Testis (tissue), 3 donors: ENCODE results near the gene PTPRK. TPM values are rescaled to one million over a fixed set of nuclear protein-coding genes. Genes with fewer than 3 reads are reported as not detected.

Experiments
- DNase-seq: peaks from one replicate; pipeline ENCODE4 v3.0.0-alpha.2; 2019
- H3K27ac ChIP-seq, 2 donors: fragments of 200-600 bp; sonication (generic); one replicate each; pipeline ENCODE4 v1.5.1; 2019
- H3K27me3 ChIP-seq: fragments of 200-600 bp; sonication (generic); one replicate; pipeline ENCODE4 v1.5.1; 2019
- H3K36me3 ChIP-seq: fragments of 200-600 bp; sonication (generic); one replicate; pipeline ENCODE4 v1.5.1; 2017; ENCODE audit warnings: low read depth; ENCODE audit errors: missing control alignments
- H3K4me1 ChIP-seq: fragments of 200-600 bp; sonication (generic); one replicate; pipeline ENCODE4 v1.5.1; 2019
- H3K4me3 ChIP-seq, 2 donors: fragments of 200-600 bp; sonication (generic); one replicate each; pipeline ENCODE4 v1.5.1; 2017 to 2019
- H3K9me3 ChIP-seq: fragments of 200-600 bp; sonication (generic); one replicate; pipeline ENCODE4 v1.5.1; 2017
- CTCF ChIP-seq, 3 experiments: fragments of 450-650 bp in 2 of 3; fragments of 200-600 bp in 1 of 3; sonication (generic) in 1 of 3; IDR thresholded peaks; one replicate each; pipeline ENCODE4 v1.5.1; 2016 to 2019; ENCODE audit warnings: antibody characterized with exemption in 3 of 3, mild to moderate bottlenecking in 2 of 3, moderate library complexity in 1 of 3
- POLR2A ChIP-seq: fragments of 450-650 bp; IDR thresholded peaks from one replicate; pipeline ENCODE4 v1.6.1; 2017; ENCODE audit warnings: antibody characterized with exemption, mild to moderate bottlenecking, moderate library complexity
- WGBS, 2 donors: methylation state at CpG; one replicate each; pipeline ENCODE4 v1.1.5; 2018; 5-methylcytosine and 5-hydroxymethylcytosine counted together
- intact Hi-C: fragments of 100-400 bp; cut with DNase I; formaldehyde crosslinking; loops from one replicate; pipeline ENCODE4 v1.15.1; 2023; ENCODE audit warnings: low total_unique reads
- polyA plus RNA-seq: library from polyadenylated mRNA; stranded (reverse); fragments of 350-450 nt; fragmentation: Illumina TruSeq; extraction: RNeasy Lipid Tissue Mini Kit (QIAGEN cat#74804); gene quantifications from one replicate; pipeline ENCODE4 v1.2.3, GENCODE V29; 2014; ENCODE audit warnings: low read depth, low replicate concordance; ENCODE audit not compliant: insufficient read depth
- total RNA-seq, 2 donors: library from RNA; depleted of rRNA; stranded (reverse); fragments of >200 nt; gene quantifications; one replicate each; pipeline ENCODE4 v1.2.3, GENCODE V29; 2016

PTPRK gene
- total and polyA plus RNA-seq, 3 donors from 2014 or later: 9.1 to 13.3 (median 12.5) TPM

GRCh38 chr6:127950566-127951145 lies 569.7 kb downstream of the PTPRK start:
- no peaks in the 10 kb centered on the region for H3K36me3 ChIP-seq
- no peaks in the 10 kb centered on the region for H3K4me1 ChIP-seq
- intact Hi-C loops: no loop called here
- no peak overlapping the region for H3K4me3 ChIP-seq
- TF ChIP-seq POLR2A: no peak
- no peak for TF ChIP-seq CTCF (IDR thresholded peaks at IDR 0.05)
- H3K27ac ChIP-seq: no peak overlapping the region
- no peak for DNase-seq
- no peaks in the 10 kb centered on the region for H3K9me3 ChIP-seq
- H3K27me3 ChIP-seq: no peaks in the 10 kb centered on the region
- 93% methylated on average over 6 to 8 of the region's 8 CpGs for WGBS, 2 donors

- intact Hi-C loops: no loop called here
Measured at GRCh38 chr6:127949251-127949650, 571.1 kb downstream of the PTPRK start.

GRCh38 chr6:127946388-127946787 lies 574.0 kb downstream of the PTPRK start:
- WGBS, 2 donors: 92 to 95% methylated on average over 2 of the region's 2 CpGs
- TF ChIP-seq POLR2A (no peak), CTCF (IDR thresholded peaks at IDR 0.05) (no peak)
- intact Hi-C loops: no loop called here

More at GRCh38 chr6:127949251-127949650, 571.1 kb downstream of the PTPRK start:
- no peak for DNase-seq
- no peak overlapping the region for H3K4me3 ChIP-seq
- H3K36me3 ChIP-seq: no peaks in the 10 kb centered on the region
- no peaks in the 10 kb centered on the region for H3K27me3 ChIP-seq
- no peaks in the 10 kb centered on the region for H3K9me3 ChIP-seq
- TF ChIP-seq CTCF (IDR thresholded peaks at IDR 0.05): no peak
- no peak for TF ChIP-seq POLR2A
- no peak overlapping the region for H3K27ac ChIP-seq
- 89 to 93% methylated on average over 3 of the region's 3 CpGs for WGBS, 2 donors
- no peaks in the 10 kb centered on the region for H3K4me1 ChIP-seq

GRCh38 chr6:127945434-127946097 lies 574.8 kb downstream of the PTPRK start:
- Histone ChIP-seq H3K4me3 (no peak overlapping the region), H3K27ac (no peak overlapping the region), H3K4me1 (no peaks in the 10 kb centered on the region), H3K27me3 (no peaks in the 10 kb centered on the region), H3K36me3 (no peaks in the 10 kb centered on the region), H3K9me3 (no peaks in the 10 kb centered on the region)
- no peak for DNase-seq
- WGBS, 2 donors: 83 to 84% methylated on average over 3 of the region's 3 CpGs
- intact Hi-C loops: no loop called here
- TF ChIP-seq CTCF (IDR thresholded peaks at IDR 0.05) (no peak), POLR2A (no peak)

More at GRCh38 chr6:127946388-127946787, 574.0 kb downstream of the PTPRK start:
- H3K4me1 ChIP-seq: no peaks in the 10 kb centered on the region
- no peak overlapping the region for H3K27ac ChIP-seq
- no peaks in the 10 kb centered on the region for H3K36me3 ChIP-seq
- H3K4me3 ChIP-seq: no peak overlapping the region
- no peaks in the 10 kb centered on the region for H3K9me3 ChIP-seq
- H3K27me3 ChIP-seq: no peaks in the 10 kb centered on the region
- no peak for DNase-seq

- 69 to 75% methylated on average over 5 of the region's 5 CpGs for WGBS, 2 donors
- intact Hi-C loops: no loop called here
- no peak for TF ChIP-seq POLR2A
- TF ChIP-seq CTCF (IDR thresholded peaks at IDR 0.05): no peak
- H3K4me3 ChIP-seq: no peak overlapping the region
- H3K27ac ChIP-seq: no peak overlapping the region
- no peaks in the 10 kb centered on the region for H3K36me3 ChIP-seq
- no peaks in the 10 kb centered on the region for H3K27me3 ChIP-seq
- no peaks in the 10 kb centered on the region for H3K9me3 ChIP-seq
- no peak for DNase-seq
- no peaks in the 10 kb centered on the region for H3K4me1 ChIP-seq
Measured at GRCh38 chr6:127941228-127941627, 579.2 kb downstream of the PTPRK start.
